HCT116 (cell line): ENCODE measurements around the gene IZUMO1R. TPM values are rescaled to one million over a fixed set of nuclear protein-coding genes. Genes with fewer than 3 reads are reported as not detected.

Experiments
- ATAC-seq: fragments of 200-7000 bp; cut with Tn5 transposase; 2 replicates; pipeline ENCODE4 v1.9.1; 2020; ENCODE audit warnings: mild to moderate bottlenecking, moderate library complexity
- BruUV-seq: library from RNA; stranded (reverse); fragments of 400-500 nt; replicated peaks from 2 replicates; lab custom pipeline; 2021; lab: Mats Ljungman, UMichigan
- CTCF ChIA-PET: fragments of 300-600 bp; sonication (Branson Sonifier 250); formaldehyde crosslinking; loops from one replicate; lab custom pipeline; 2021; ENCODE audit warnings: antibody characterized with exemption; lab: Charles Lee
- POLR2A ChIA-PET: fragments of 300-600, 350-600 bp; sonication (Branson Sonifier 250); formaldehyde crosslinking; loops from one replicate; lab custom pipeline; 2021; ENCODE audit warnings: antibody characterized with exemption; lab: Charles Lee
- RAD21 ChIA-PET, 2 experiments: fragments of 300-600 bp; sonication (Branson Sonifier 250); formaldehyde crosslinking; loops; one replicate each; lab custom pipeline; 2023; ENCODE audit warnings: low total read pairs in 2 of 2; ENCODE audit not compliant: uncharacterized antibody in 2 of 2, unreplicated experiment in 2 of 2, low non-redundant PET in 1 of 2; lab: Charles Lee
- DNase-seq: peaks from one replicate; pipeline ENCODE4 v3.0.0-alpha.2; 2010; ENCODE audit warnings: low read depth, low spot score
- H2AFZ ChIP-seq: fragments of 200-600 bp; shearing (Covaris generic), sonication (generic); 2 replicates; pipeline ENCODE4 v1.6.1; 2017; ENCODE audit warnings: low read depth, mixed run types, mixed read lengths, antibody characterized with exemption, low read length; ENCODE audit not compliant: poor library complexity, severe bottlenecking
- H3K27ac ChIP-seq: 2 replicates; pipeline ENCODE4 v1.5.1; 2012; ENCODE audit warnings: low read depth, low read length
- H3K27me3 ChIP-seq: fragments of 200-600 bp; sonication (generic); 2 replicates; pipeline ENCODE4 v1.6.1; 2016; ENCODE audit warnings: mixed run types, low read length, mixed read lengths; ENCODE audit not compliant: insufficient read depth
- H3K36me3 ChIP-seq, 2 experiments: fragments of 200-500 bp in 1 of 2; fragments of 200-600 bp in 1 of 2; sonication (Bioruptor generic) in 1 of 2; sonication (generic) in 1 of 2; 2 replicates each; pipeline versions ENCODE4 v1.5.1 to v1.6.1; 2014 to 2016; ENCODE audit warnings: low read length in 2 of 2, inconsistent platforms in 1 of 2, mixed read lengths in 1 of 2, mixed run types in 1 of 2; ENCODE audit not compliant: insufficient read depth in 2 of 2, control insufficient read depth in 1 of 2
- H3K4me1 ChIP-seq, 2 experiments: fragments of 200-600 bp in 1 of 2; sonication (generic) in 1 of 2; 2 replicates each; pipeline versions ENCODE4 v1.5.1 to v1.6.1; 2012 to 2017; ENCODE audit warnings: low read length in 2 of 2, inconsistent platforms in 1 of 2, mild to moderate bottlenecking in 1 of 2, mixed read lengths in 1 of 2, mixed run types in 1 of 2, moderate library complexity in 1 of 2; ENCODE audit not compliant: insufficient read depth in 2 of 2, control insufficient read depth in 1 of 2
- H3K4me2 ChIP-seq: fragments of 200-600 bp; sonication (generic); 2 replicates; pipeline ENCODE4 v1.6.1; 2017; ENCODE audit warnings: mixed run types, low read length, mixed read lengths
- H3K4me3 ChIP-seq, 2 experiments: fragments of 200-600 bp in 1 of 2; sonication (generic) in 1 of 2; replicated peaks in 1 of 2; 2 replicates each; pipeline ENCODE4 v1.5.1; 2011 to 2016; ENCODE audit warnings: low read length in 2 of 2, control low read depth in 1 of 2, low read depth in 1 of 2, mild to moderate bottlenecking in 1 of 2, mixed read lengths in 1 of 2, mixed run types in 1 of 2
- H3K79me2 ChIP-seq: fragments of 200-600 bp; sonication (generic); 2 replicates; pipeline ENCODE4 v1.6.1; 2017; ENCODE audit warnings: mild to moderate bottlenecking, mixed run types, low read length, moderate library complexity, mixed read lengths; ENCODE audit not compliant: insufficient read depth
- H3K9ac ChIP-seq: fragments of 200-600 bp; sonication (generic); 2 replicates; pipeline ENCODE4 v1.6.1; 2016; ENCODE audit warnings: low read length, mixed read lengths
- H3K9me2 ChIP-seq: fragments of 200-600 bp; sonication (generic), shearing (Covaris generic); 2 replicates; pipeline ENCODE4 v1.6.1; 2017; ENCODE audit warnings: mixed run types, mild to moderate bottlenecking, moderate library complexity; ENCODE audit not compliant: insufficient read depth
- H3K9me3 ChIP-seq, 2 experiments: fragments of 200-500 bp in 1 of 2; fragments of 200-600 bp in 1 of 2; sonication (Bioruptor generic) in 1 of 2; sonication (generic) in 1 of 2; 2 replicates each; pipeline ENCODE4 v1.6.1; 2014 to 2017; ENCODE audit warnings: low read length in 2 of 2, mixed read lengths in 2 of 2, inconsistent platforms in 1 of 2, low read depth in 1 of 2, mild to moderate bottlenecking in 1 of 2, mixed run types in 1 of 2, moderate library complexity in 1 of 2; ENCODE audit not compliant: control insufficient read depth in 1 of 2, insufficient read depth in 1 of 2
- H4K20me1 ChIP-seq: fragments of 200-600 bp; sonication (generic), shearing (Covaris generic); 2 replicates; pipeline ENCODE4 v1.6.1; 2017; ENCODE audit warnings: mixed run types, mild to moderate bottlenecking, moderate library complexity; ENCODE audit not compliant: insufficient read depth
- EGR1 ChIP-seq: IDR thresholded peaks from 2 replicates; pipeline ENCODE4 v1.6.1; 2012; ENCODE audit warnings: low read depth
- ELF1 ChIP-seq: IDR thresholded peaks from 2 replicates; pipeline ENCODE4 v1.6.1; 2012; ENCODE audit warnings: low read depth, borderline replicate concordance
- EZH2 ChIP-seq: fragments of 200-600 bp; sonication (generic); IDR thresholded peaks from 2 replicates; pipeline ENCODE4 v1.6.1; 2017; ENCODE audit warnings: antibody characterized with exemption, mixed run types
- FOSL1 ChIP-seq: IDR thresholded peaks from 2 replicates; pipeline ENCODE4 v1.6.1; 2012; ENCODE audit warnings: low read depth
- RAD21 ChIP-seq: IDR thresholded peaks from 2 replicates; pipeline ENCODE4 v1.6.1; 2012; ENCODE audit warnings: low read depth, mild to moderate bottlenecking
- SIN3A ChIP-seq: IDR thresholded peaks from 2 replicates; pipeline ENCODE4 v1.6.1; 2012; ENCODE audit warnings: low read depth
- SP1 ChIP-seq: IDR thresholded peaks from 2 replicates; pipeline ENCODE4 v1.6.1; 2012; ENCODE audit warnings: low read depth
- TCF7L2 ChIP-seq: IDR thresholded peaks from 2 replicates; pipeline ENCODE4 v1.7.0; 2011; ENCODE audit warnings: borderline replicate concordance, inconsistent platforms; ENCODE audit not compliant: insufficient read depth, insufficient read length; ENCODE audit errors: extremely low read depth
- YY1 ChIP-seq: IDR thresholded peaks from 2 replicates; pipeline ENCODE4 v1.6.1; 2011; ENCODE audit warnings: low read length, low read depth, moderate library complexity, mild to moderate bottlenecking; ENCODE audit not compliant: insufficient replicate concordance; ENCODE audit errors: extremely low read depth
- ZBTB33 ChIP-seq: IDR thresholded peaks from 2 replicates; pipeline ENCODE4 v1.6.1; 2011; ENCODE audit warnings: mild to moderate bottlenecking, low read length, moderate library complexity; ENCODE audit not compliant: insufficient replicate concordance; ENCODE audit errors: extremely low read depth
- ZFX ChIP-seq: fragments of 450-650 bp; IDR thresholded peaks from 2 replicates; pipeline ENCODE4 v1.6.1; 2017
- ZNF274 ChIP-seq: fragments of 200-500 bp; sonication (Bioruptor generic); IDR thresholded peaks from 2 replicates; pipeline ENCODE4 v1.6.1; 2014; ENCODE audit warnings: mild to moderate bottlenecking, low read depth, low read length, inconsistent platforms
- intact Hi-C: fragments of 100-400 bp; cut with micrococcal nuclease; formaldehyde crosslinking; loops from 2 replicates; pipeline ENCODE4 v1.10.0; 2022
- total RNA-seq: library from RNA; stranded (reverse); gene quantifications from one replicate; pipeline ENCODE4 v1.2.1, GENCODE V29; 2021; ENCODE audit not compliant: unreplicated experiment
- TF ChIP-seq, protein P1 (sequence below): IDR thresholded peaks from 2 replicates; pipeline ENCODE4 v1.6.1; 2012

The IZUMO1R gene
- total RNA-seq, 1 experiment from 2014 or later: not detected

- POLR2A ChIA-PET: no interaction called here
- Histone ChIP-seq H3K36me3 (no peaks in the 10 kb centered on the region), H3K4me2 (no peak overlapping the region), H3K4me1 (no peaks in the 10 kb centered on the region), H3K27ac (no peak overlapping the region), H3K9me3 (no peaks in the 10 kb centered on the region), H3K4me3 (no peak overlapping the region), H3K27me3 (peaks cover 26% of the 10 kb centered on the region), H3K79me2 (no peaks in the 10 kb centered on the region), H2AFZ (no peak overlapping the region), H4K20me1 (no peaks in the 10 kb centered on the region), H3K9me2 (no peaks in the 10 kb centered on the region), H3K9ac (no peak overlapping the region)
- BruUV-seq: no TSS peak
- no peak for TF ChIP-seq ZBTB33
- no peak for TF ChIP-seq FOSL1
- no peak for TF ChIP-seq EZH2
- TF ChIP-seq SP1: no peak
- TF ChIP-seq ZFX: no peak
- no peak for TF ChIP-seq ZNF274
- no peak for TF ChIP-seq ELF1
- TF ChIP-seq YY1: no peak
- no peak for TF ChIP-seq SIN3A
- no peak for TF ChIP-seq RAD21
- RAD21 ChIA-PET: no interaction called here
- intact Hi-C loops: no loop called here
- CTCF ChIA-PET: no interaction called here
- DNase-seq (no peak), ATAC-seq (no peak)
Observed at GRCh38 chr11:94314064-94314463, 9.7 kb downstream of the IZUMO1R start.

DNA sequence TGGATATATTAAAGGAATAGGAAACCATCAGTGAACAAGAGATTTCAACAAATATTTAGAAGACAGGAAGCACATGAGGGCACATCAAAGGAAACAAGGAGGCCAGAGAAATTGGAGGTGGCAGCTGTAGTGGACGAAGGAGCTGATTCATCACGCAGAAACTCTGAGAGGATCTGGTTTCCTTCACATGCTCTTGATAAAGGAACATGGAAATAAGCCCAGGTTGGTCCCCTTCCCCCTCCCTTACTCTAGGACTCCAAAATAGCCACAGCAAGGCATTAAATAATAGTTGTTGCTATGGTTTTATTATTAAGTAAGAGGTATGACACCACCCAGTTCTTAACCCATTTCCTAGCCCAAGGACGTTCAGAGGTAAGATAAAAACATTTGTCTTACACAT is 11.3 kb downstream of the IZUMO1R start:
- no peaks in the 10 kb centered on the region for H3K36me3 ChIP-seq
- no peak overlapping the region for H3K9ac ChIP-seq
- H2AFZ ChIP-seq: no peak overlapping the region
- H3K4me2 ChIP-seq: no peak overlapping the region
- ATAC-seq: no peak
- no peak overlapping the region for H3K4me3 ChIP-seq
- intact Hi-C loops: no loop called here
- RAD21 ChIA-PET: no interaction called here
- H3K4me1 ChIP-seq: no peaks in the 10 kb centered on the region
- no peak overlapping the region for H3K27ac ChIP-seq
- H3K79me2 ChIP-seq: no peaks in the 10 kb centered on the region
- BruUV-seq: no TSS peak
- no peaks in the 10 kb centered on the region for H4K20me1 ChIP-seq
- POLR2A ChIA-PET: no interaction called here
- H3K27me3 ChIP-seq: peaks cover 26% of the 10 kb centered on the region
- TF ChIP-seq TCF7L2 (peak; percentile 34), EZH2 (no peak), EGR1 (no peak)
- TF ChIP-seq, protein P1, sequence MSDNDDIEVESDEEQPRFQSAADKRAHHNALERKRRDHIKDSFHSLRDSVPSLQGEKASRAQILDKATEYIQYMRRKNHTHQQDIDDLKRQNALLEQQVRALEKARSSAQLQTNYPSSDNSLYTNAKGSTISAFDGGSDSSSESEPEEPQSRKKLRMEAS: no peak
- TF ChIP-seq, all 23 proteins: peak for 1
- CTCF ChIA-PET: no interaction called here
- no peak for DNase-seq
- no peaks in the 10 kb centered on the region for H3K9me3 ChIP-seq
- no peaks in the 10 kb centered on the region for H3K9me2 ChIP-seq
